CD8-positive, alpha-beta memory T cell (primary cell): ENCODE measurements around the gene MYO18A. TPM values are rescaled to one million over a fixed set of nuclear protein-coding genes. Genes with fewer than 3 reads are reported as not detected.

Experiments used
- CTCF ChIA-PET: fragments of 350-600 bp; sonication (Branson Sonifier 250); formaldehyde crosslinking; loops from one replicate; lab custom pipeline; 2021; ENCODE audit warnings: antibody characterized with exemption; lab: Charles Lee
- POLR2A ChIA-PET: fragments of 350-600 bp; sonication (Branson Sonifier 250); formaldehyde crosslinking; loops from one replicate; lab custom pipeline; 2021; ENCODE audit warnings: antibody characterized with exemption; lab: Charles Lee
- DNase-seq, 5 donors: peaks; one replicate each; pipeline versions ENCODE4 v3.0.0 to v3.0.0-alpha.2; 2020 to 2022; ENCODE audit warnings: mixed read lengths in 1 of 5
- H3K27ac ChIP-seq: one replicate; pipeline ENCODE4 v1.7.0; 2013; ENCODE audit warnings: low read depth, mild to moderate bottlenecking, low read length, moderate library complexity
- H3K27me3 ChIP-seq: 2 replicates; pipeline ENCODE4 v1.7.0; 2013; ENCODE audit warnings: low read length, mild to moderate bottlenecking; ENCODE audit not compliant: insufficient read depth, poor library complexity, severe bottlenecking
- H3K36me3 ChIP-seq: 2 replicates; pipeline ENCODE4 v1.7.0; 2013; ENCODE audit warnings: mild to moderate bottlenecking, low read length, moderate library complexity; ENCODE audit not compliant: insufficient read depth
- H3K4me1 ChIP-seq: 2 replicates; pipeline ENCODE4 v1.7.0; 2013; ENCODE audit warnings: mild to moderate bottlenecking, low read length, moderate library complexity; ENCODE audit not compliant: insufficient read depth
- H3K4me3 ChIP-seq: 2 replicates; pipeline ENCODE4 v1.7.0; 2013; ENCODE audit warnings: mild to moderate bottlenecking, low read length
- H3K9me3 ChIP-seq: 2 replicates; pipeline ENCODE4 v1.7.0; 2013; ENCODE audit warnings: mild to moderate bottlenecking, low read length
- H3K27ac Mint-ChIP-seq, 8 donors: one replicate each; pipeline ENCODE4 v1.8.0; 2020 to 2021; ENCODE audit warnings: mixed read lengths in 8 of 8, mild to moderate bottlenecking in 6 of 8, inconsistent platforms in 3 of 8, moderate library complexity in 3 of 8
- H3K27me3 Mint-ChIP-seq, 2 donors: one replicate each; pipeline ENCODE4 v1.8.0; 2020 to 2021; ENCODE audit warnings: mixed read lengths in 2 of 2, mild to moderate bottlenecking in 1 of 2, moderate library complexity in 1 of 2
- H3K36me3 Mint-ChIP-seq, 3 donors: one replicate each; pipeline ENCODE4 v1.8.0; 2020 to 2021; ENCODE audit warnings: mixed read lengths in 3 of 3, inconsistent platforms in 1 of 3, mild to moderate bottlenecking in 1 of 3
- H3K4me1 Mint-ChIP-seq, 3 donors: one replicate each; pipeline ENCODE4 v1.8.0; 2020 to 2021; ENCODE audit warnings: mixed read lengths in 3 of 3, inconsistent platforms in 1 of 3, mild to moderate bottlenecking in 1 of 3
- H3K4me3 Mint-ChIP-seq, 7 donors: one replicate each; pipeline ENCODE4 v1.8.0; 2020 to 2021; ENCODE audit warnings: mixed read lengths in 7 of 7, mild to moderate bottlenecking in 6 of 7, moderate library complexity in 4 of 7, inconsistent platforms in 2 of 7
- H3K9me3 Mint-ChIP-seq, 5 donors: one replicate each; pipeline ENCODE4 v1.8.0; 2020 to 2022; ENCODE audit warnings: mixed read lengths in 5 of 5, mild to moderate bottlenecking in 3 of 5, moderate library complexity in 2 of 5, inconsistent platforms in 1 of 5
- polyA plus RNA-seq: library from polyadenylated mRNA; unstranded; fragments of 300-500 nt; fragmentation: Illumina TruSeq; gene quantifications from one replicate; pipeline ENCODE4 v1.2.3, GENCODE V29; 2021
- total RNA-seq, 2 experiments: library from RNA; stranded (reverse); gene quantifications; one replicate each; pipeline ENCODE4 v1.2.3, GENCODE V29; 2021

Gene MYO18A
- total and polyA plus RNA-seq, 3 experiments from 2014 or later = 34.0 to 39.7 (median 39.7) TPM

- ChIA-PET POLR2A (no interaction called here), CTCF (interaction anchor here (1.1 kb wide), 1 partner anchor 112 kb away, joined by 4 read pairs; no protein-coding TSS in a partner anchor)
- H3K27ac Mint-ChIP-seq = peak overlapping the region in 1 of 8 donors; percentile 17
- H3K36me3 Mint-ChIP-seq = peaks cover 0 to 55% (median 6%) of the 10 kb centered on the region in 3 donors
- no peaks in the 10 kb centered on the region for H3K27me3 ChIP-seq
- no peak overlapping the region for H3K4me3 Mint-ChIP-seq
- no peaks in the 10 kb centered on the region for H3K9me3 Mint-ChIP-seq
- no peak overlapping the region for H3K27ac ChIP-seq
- H3K4me3 ChIP-seq = no peak overlapping the region
- peaks cover 6% of the 10 kb centered on the region for H3K36me3 ChIP-seq
- H3K4me1 ChIP-seq = no peaks in the 10 kb centered on the region
- DNase-seq = peak in 1 of 5 donors; percentile 2
- peaks cover 4 to 8% (median 4%) of the 10 kb centered on the region in 3 donors for H3K4me1 Mint-ChIP-seq
- no peaks in the 10 kb centered on the region for H3K9me3 ChIP-seq
- H3K27me3 Mint-ChIP-seq = peaks cover 0 to 4% of the 10 kb centered on the region in 2 donors
These were observed 102.9 kb downstream of the MYO18A start for GRCh38 chr17:29077320-29077719.

- H3K36me3 Mint-ChIP-seq = peaks cover 0 to 49% (median 4%) of the 10 kb centered on the region in 3 donors
- Histone ChIP-seq H3K4me1 (no peaks in the 10 kb centered on the region), H3K36me3 (peaks cover 3% of the 10 kb centered on the region), H3K27me3 (no peaks in the 10 kb centered on the region), H3K27ac (no peak overlapping the region), H3K9me3 (no peaks in the 10 kb centered on the region), H3K4me3 (no peak overlapping the region)
- H3K4me1 Mint-ChIP-seq = peaks cover 4 to 8% (median 4%) of the 10 kb centered on the region in 3 donors
- DNase-seq = no peak
- H3K4me3 Mint-ChIP-seq = no peak overlapping the region
- H3K27ac Mint-ChIP-seq = peak overlapping the region in 5 of 8 donors; percentile 11 to 42 (median 35)
- no peaks in the 10 kb centered on the region for H3K9me3 Mint-ChIP-seq
- POLR2A ChIA-PET = no interaction called here
- H3K27me3 Mint-ChIP-seq = peaks cover 0 to 4% of the 10 kb centered on the region in 2 donors
- CTCF ChIA-PET = interaction anchor here (1.1 kb wide), 1 partner anchor 111 kb away, joined by 4 read pairs; no protein-coding TSS in a partner anchor
These were observed 103.5 kb downstream of the MYO18A start for GRCh38 chr17:29076722-29077121.

DNA sequence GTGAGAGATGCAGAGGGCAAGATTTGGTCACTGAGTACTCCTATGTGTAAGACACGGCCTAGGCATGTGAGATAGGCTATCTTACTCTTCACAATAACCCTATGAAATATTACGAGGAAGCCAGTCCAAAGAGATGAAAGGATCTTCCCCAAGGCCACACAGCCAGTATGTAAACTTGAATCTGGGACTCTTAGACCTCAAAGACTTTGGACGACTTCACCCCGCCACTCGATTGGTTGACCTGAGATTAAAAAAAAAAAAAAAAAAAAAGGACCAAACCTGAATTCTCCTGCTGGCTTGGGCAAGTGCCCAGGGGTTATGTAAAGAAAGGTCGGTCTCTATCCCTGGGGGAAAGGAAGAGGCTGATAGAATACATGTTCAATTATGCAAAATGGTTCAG lies 104.1 kb downstream of the MYO18A start:
- Histone ChIP-seq H3K4me3 (no peak overlapping the region), H3K4me1 (no peaks in the 10 kb centered on the region), H3K9me3 (no peaks in the 10 kb centered on the region), H3K27ac (no peak overlapping the region), H3K27me3 (no peaks in the 10 kb centered on the region), H3K36me3 (no peaks in the 10 kb centered on the region)
- DNase-seq = no peak
- Mint-ChIP-seq H3K4me3 (no peak overlapping the region), H3K9me3 (no peaks in the 10 kb centered on the region), H3K36me3 (peaks cover 0 to 43% (median 0%) of the 10 kb centered on the region in 3 donors), H3K4me1 (peaks cover 4 to 8% (median 4%) of the 10 kb centered on the region in 3 donors), H3K27me3 (peaks cover 0 to 4% of the 10 kb centered on the region in 2 donors), H3K27ac (peak overlapping the region in 6 of 8 donors; percentile 25 to 48 (median 31))
- CTCF ChIA-PET = interaction anchor here (1.9 kb wide), 1 partner anchor 41 kb away, joined by 6 read pairs; no protein-coding TSS in a partner anchor
- POLR2A ChIA-PET = no interaction called here

DNA sequence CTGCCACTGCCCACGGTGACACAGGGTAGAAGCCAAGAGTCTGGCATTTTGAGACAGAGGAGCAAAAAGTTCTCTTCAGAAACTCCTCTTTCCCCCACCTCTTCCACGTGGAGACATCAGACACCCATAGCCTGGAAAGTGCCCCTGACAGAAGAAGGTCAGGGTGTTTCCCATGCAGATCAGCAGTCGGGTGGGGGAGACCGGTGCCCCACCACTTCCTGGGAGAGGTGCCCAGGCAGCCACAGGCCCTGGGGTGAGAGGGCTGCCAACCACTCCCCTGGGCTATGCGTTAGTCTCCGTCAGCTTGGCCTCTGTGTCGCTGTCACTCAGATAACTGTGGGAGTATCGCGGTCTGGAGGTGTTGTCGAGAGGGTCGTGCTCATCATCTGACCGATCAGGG lies 105.7 kb downstream of the MYO18A start:
- Histone ChIP-seq H3K36me3 (no peaks in the 10 kb centered on the region), H3K27me3 (no peaks in the 10 kb centered on the region), H3K4me1 (no peaks in the 10 kb centered on the region), H3K9me3 (no peaks in the 10 kb centered on the region), H3K27ac (no peak overlapping the region), H3K4me3 (no peak overlapping the region)
- peak in 2 of 5 donors; percentile 4 to 15 for DNase-seq
- H3K27me3 Mint-ChIP-seq = peaks cover 0 to 4% of the 10 kb centered on the region in 2 donors
- ChIA-PET CTCF (interaction anchor here (1.9 kb wide), 1 partner anchor 43 kb away, joined by 6 read pairs; no protein-coding TSS in a partner anchor), POLR2A (no interaction called here)
- H3K36me3 Mint-ChIP-seq = peaks cover 0 to 29% (median 0%) of the 10 kb centered on the region in 3 donors
- peak overlapping the region in 5 of 8 donors; percentile 15 to 79 (median 71) for H3K27ac Mint-ChIP-seq
- no peaks in the 10 kb centered on the region for H3K9me3 Mint-ChIP-seq
- peak overlapping the region in 1 of 7 donors; percentile 27 for H3K4me3 Mint-ChIP-seq
- peaks cover 4 to 8% (median 4%) of the 10 kb centered on the region in 3 donors for H3K4me1 Mint-ChIP-seq

DNA sequence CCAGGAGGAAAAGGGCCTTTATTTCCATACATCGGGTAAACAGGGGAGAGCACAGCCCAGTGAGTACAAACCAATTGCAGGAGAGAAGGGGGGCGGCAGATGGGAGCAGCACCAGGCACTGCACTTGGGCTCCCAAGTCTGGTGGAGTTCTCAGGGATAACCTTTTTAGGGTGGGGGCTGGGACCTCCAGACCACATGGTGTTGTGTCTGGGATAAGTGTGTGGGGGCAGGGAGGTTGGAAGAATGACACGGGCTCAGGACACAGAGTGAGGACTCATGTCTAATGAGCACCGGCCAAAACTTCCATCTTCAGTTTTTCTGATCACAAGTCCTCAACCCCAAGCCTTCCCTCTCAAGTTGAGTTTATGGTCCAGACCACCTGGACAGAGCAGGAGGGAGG lies 106.7 kb downstream of the MYO18A start:
- no peaks in the 10 kb centered on the region for H3K9me3 ChIP-seq
- H3K27me3 ChIP-seq = no peaks in the 10 kb centered on the region
- H3K4me3 Mint-ChIP-seq = no peak overlapping the region
- H3K4me1 Mint-ChIP-seq = peaks cover 4 to 8% (median 4%) of the 10 kb centered on the region in 3 donors
- H3K9me3 Mint-ChIP-seq = no peaks in the 10 kb centered on the region
- no peak overlapping the region for H3K27ac ChIP-seq
- ChIA-PET CTCF (no interaction called here), POLR2A (no interaction called here)
- H3K27ac Mint-ChIP-seq = peak overlapping the region in 4 of 8 donors; percentile 32 to 89 (median 60)
- H3K4me1 ChIP-seq = no peaks in the 10 kb centered on the region
- H3K4me3 ChIP-seq = no peak overlapping the region
- peaks cover 0 to 4% of the 10 kb centered on the region in 2 donors for H3K27me3 Mint-ChIP-seq
- H3K36me3 Mint-ChIP-seq = peaks cover 0 to 20% (median 0%) of the 10 kb centered on the region in 3 donors
- no peaks in the 10 kb centered on the region for H3K36me3 ChIP-seq
- peak in 1 of 5 donors; percentile 14 for DNase-seq

DNA sequence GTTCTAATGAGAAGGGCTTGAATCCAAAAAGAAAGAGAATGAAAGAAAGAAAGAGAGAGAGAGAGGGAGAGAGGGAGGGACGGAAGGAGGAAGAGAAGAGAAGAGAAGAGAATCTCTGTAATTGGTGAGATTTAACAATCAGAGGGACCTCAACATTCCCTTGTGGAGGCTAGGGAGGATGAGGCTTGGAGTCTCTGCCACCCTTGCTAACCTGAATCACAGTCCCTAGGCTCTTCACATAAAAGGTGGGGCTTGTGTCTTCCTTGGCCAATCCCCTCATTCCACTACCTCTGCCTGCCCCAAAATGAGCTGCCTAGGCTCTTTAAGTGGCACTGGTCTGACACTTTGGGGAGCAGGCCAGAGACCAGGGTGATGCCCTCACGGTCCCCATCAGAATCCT lies 107.2 kb downstream of the MYO18A start:
- Histone ChIP-seq H3K9me3 (no peaks in the 10 kb centered on the region), H3K4me3 (no peak overlapping the region), H3K27me3 (no peaks in the 10 kb centered on the region), H3K36me3 (no peaks in the 10 kb centered on the region), H3K4me1 (no peaks in the 10 kb centered on the region), H3K27ac (no peak overlapping the region)
- H3K27ac Mint-ChIP-seq = peak overlapping the region in 4 of 8 donors; percentile 32 to 93 (median 79)
- H3K9me3 Mint-ChIP-seq = no peaks in the 10 kb centered on the region
- H3K36me3 Mint-ChIP-seq = peaks cover 0 to 16% (median 0%) of the 10 kb centered on the region in 3 donors
- no peak for DNase-seq
- CTCF ChIA-PET = no interaction called here
- H3K4me1 Mint-ChIP-seq = peaks cover 4 to 8% (median 4%) of the 10 kb centered on the region in 3 donors
- peaks cover 0 to 4% of the 10 kb centered on the region in 2 donors for H3K27me3 Mint-ChIP-seq
- POLR2A ChIA-PET = no interaction called here
- no peak overlapping the region for H3K4me3 Mint-ChIP-seq

GRCh38 chr17:29071303-29071702 lies 108.9 kb downstream of the MYO18A start:
- peak in 1 of 5 donors; percentile 27 for DNase-seq
- ChIA-PET POLR2A (no interaction called here), CTCF (no interaction called here)
- Histone ChIP-seq H3K4me3 (no peak overlapping the region), H3K27ac (no peak overlapping the region), H3K27me3 (no peaks in the 10 kb centered on the region), H3K9me3 (no peaks in the 10 kb centered on the region), H3K36me3 (no peaks in the 10 kb centered on the region), H3K4me1 (no peaks in the 10 kb centered on the region)
- H3K36me3 Mint-ChIP-seq = peaks cover 0 to 7% (median 0%) of the 10 kb centered on the region in 3 donors
- H3K9me3 Mint-ChIP-seq = no peaks in the 10 kb centered on the region
- H3K27ac Mint-ChIP-seq = peak overlapping the region in 4 of 8 donors; percentile 13 to 63 (median 50)
- peaks cover 0 to 4% of the 10 kb centered on the region in 2 donors for H3K27me3 Mint-ChIP-seq
- H3K4me1 Mint-ChIP-seq = peaks cover 0 to 8% (median 4%) of the 10 kb centered on the region in 3 donors
- no peak overlapping the region for H3K4me3 Mint-ChIP-seq

- Histone ChIP-seq H3K4me3 (no peak overlapping the region), H3K27ac (no peak overlapping the region), H3K27me3 (no peaks in the 10 kb centered on the region), H3K4me1 (no peaks in the 10 kb centered on the region), H3K9me3 (no peaks in the 10 kb centered on the region), H3K36me3 (no peaks in the 10 kb centered on the region)
- Mint-ChIP-seq H3K4me3 (no peak overlapping the region), H3K27me3 (peaks cover 0 to 4% of the 10 kb centered on the region in 2 donors), H3K36me3 (peaks cover 0 to 2% (median 0%) of the 10 kb centered on the region in 3 donors), H3K27ac (peak overlapping the region in 1 of 8 donors; percentile 59), H3K9me3 (no peaks in the 10 kb centered on the region), H3K4me1 (peaks cover 0 to 8% (median 4%) of the 10 kb centered on the region in 3 donors)
- ChIA-PET POLR2A (no interaction called here), CTCF (no interaction called here)
- peak in 1 of 5 donors; percentile 21 for DNase-seq
These were observed 109.4 kb downstream of the MYO18A start for GRCh38 chr17:29070781-29071180.
